GM23248 (cell line): ENCODE results near the gene LRMDA. TPM values are rescaled to one million over a fixed set of nuclear protein-coding genes. Genes with fewer than 3 reads are reported as not detected.

Experiments
- DNase-seq: peaks from one replicate; pipeline ENCODE4 v3.0.0-alpha.2; 2015
- H2AFZ ChIP-seq: fragments of 200-600 bp; sonication (generic); 2 replicates; pipeline ENCODE4 v1.6.1; 2016; ENCODE audit warnings: antibody characterized with exemption
- H3F3A ChIP-seq: fragments of 200-600 bp; sonication (generic); 2 replicates; pipeline ENCODE4 v1.6.1; 2016; ENCODE audit warnings: mild to moderate bottlenecking, antibody characterized with exemption, mixed run types; ENCODE audit not compliant: insufficient read depth
- H3K27ac ChIP-seq: fragments of 200-600 bp; sonication (generic); 2 replicates; pipeline ENCODE4 v1.5.1; 2016; ENCODE audit warnings: mild to moderate bottlenecking
- H3K27me3 ChIP-seq: fragments of 200-600 bp; sonication (generic); replicated peaks from 2 replicates; pipeline ENCODE4 v1.6.1; 2016; ENCODE audit warnings: mild to moderate bottlenecking; ENCODE audit not compliant: insufficient read depth
- H3K36me3 ChIP-seq: fragments of 200-600 bp; sonication (generic); 2 replicates; pipeline ENCODE4 v1.6.1; 2016; ENCODE audit warnings: low read depth, mild to moderate bottlenecking
- H3K4me1 ChIP-seq: fragments of 200-600 bp; sonication (generic); 2 replicates; pipeline ENCODE4 v1.6.1; 2016; ENCODE audit warnings: mild to moderate bottlenecking; ENCODE audit not compliant: insufficient read depth
- H3K4me2 ChIP-seq: fragments of 200-600 bp; sonication (generic); one replicate; pipeline ENCODE4 v1.6.1; 2016; ENCODE audit warnings: mild to moderate bottlenecking; ENCODE audit not compliant: unreplicated experiment
- H3K4me3 ChIP-seq: fragments of 200-600 bp; sonication (generic); 2 replicates; pipeline ENCODE4 v1.5.1; 2016; ENCODE audit warnings: mild to moderate bottlenecking
- H3K79me2 ChIP-seq: fragments of 200-600 bp; sonication (generic); 2 replicates; pipeline ENCODE4 v1.6.1; 2016; ENCODE audit warnings: mild to moderate bottlenecking; ENCODE audit not compliant: insufficient read depth
- H3K9ac ChIP-seq: fragments of 200-600 bp; sonication (generic); 2 replicates; pipeline ENCODE4 v1.6.1; 2016; ENCODE audit warnings: mild to moderate bottlenecking
- H3K9me2 ChIP-seq: fragments of 200-600 bp; sonication (generic); 2 replicates; pipeline ENCODE4 v1.6.1; 2016; ENCODE audit warnings: mixed run types, mild to moderate bottlenecking, moderate library complexity; ENCODE audit not compliant: insufficient read depth
- H3K9me3 ChIP-seq: fragments of 200-600 bp; sonication (generic); one replicate; pipeline ENCODE4 v1.6.1; 2017; ENCODE audit warnings: low read depth
- H4K20me1 ChIP-seq: fragments of 200-600 bp; sonication (generic); 2 replicates; pipeline ENCODE4 v1.6.0; 2016; ENCODE audit not compliant: insufficient read depth
- EZH2 ChIP-seq: fragments of 200-600 bp; sonication (generic); IDR thresholded peaks from 2 replicates; pipeline ENCODE4 v1.6.1; 2018; ENCODE audit warnings: antibody characterized with exemption, mild to moderate bottlenecking; ENCODE audit not compliant: insufficient read depth, poor library complexity, severe bottlenecking
- EZH2phosphoT487 ChIP-seq: fragments of 200-600 bp; sonication (generic); IDR thresholded peaks from 2 replicates; pipeline ENCODE4 v1.6.1; 2018; ENCODE audit warnings: antibody characterized with exemption, moderate library complexity, mild to moderate bottlenecking, low read depth; ENCODE audit not compliant: insufficient read depth
- WGBS, 2 experiments: methylation state at CpG; one replicate each; pipeline ENCODE4 v1.1.6; 2015 to 2017; ENCODE audit warnings: low lambda C conversion rate in 2 of 2, low coverage in 1 of 2; ENCODE audit errors: missing lambda C conversion rate in 2 of 2; 5-methylcytosine and 5-hydroxymethylcytosine counted together
- in situ Hi-C: fragments of 300-500 bp; cut with MboI; formaldehyde crosslinking; loops from 2 replicates; pipeline ENCODE4 v1.15.0; 2020
- polyA plus RNA-seq: library from polyadenylated mRNA; unstranded; fragments of >200 nt; fragmentation: Nextera tagmentation; extraction: Ambion mirVana; gene quantifications from 2 replicates; pipeline ENCODE4 v1.2.1, GENCODE V29; 2016
- total RNA-seq: library from RNA; depleted of rRNA; stranded (reverse); fragments of >200 nt; shearing (Covaris generic); gene quantifications from 2 replicates; pipeline ENCODE4 v1.2.3, GENCODE V29; 2014

Gene LRMDA
- total and polyA plus RNA-seq, 2 experiments from 2014 or later = 2.6 TPM; not detected in 1

DNA sequence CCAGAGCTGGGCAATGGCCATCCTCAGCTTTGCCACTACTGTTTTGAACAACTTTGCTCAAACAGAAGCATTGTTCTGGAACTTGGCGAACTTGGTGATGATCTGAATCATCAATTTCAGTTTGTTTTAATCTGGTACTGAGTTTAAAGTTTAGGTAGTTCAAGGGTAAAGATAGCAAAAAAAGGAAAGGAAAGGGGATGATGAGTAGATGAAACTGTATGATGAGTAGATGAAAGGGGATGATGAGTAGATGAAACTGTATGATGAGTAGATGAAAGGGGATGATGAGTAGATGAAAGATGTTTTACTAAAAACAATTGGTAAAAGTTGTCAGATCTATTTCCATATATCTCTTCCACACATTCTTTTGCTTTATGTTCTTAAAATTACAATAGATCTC, 737.0 kb downstream of the LRMDA start:
- TF ChIP-seq EZH2phosphoT487 (no peak), EZH2 (no peak)
- Histone ChIP-seq H3K9ac (no peak overlapping the region), H3K27me3 (no peaks in the 10 kb centered on the region), H3K4me2 (no peak overlapping the region), H3K4me1 (no peaks in the 10 kb centered on the region), H3K9me3 (no peaks in the 10 kb centered on the region), H3K79me2 (no peaks in the 10 kb centered on the region), H3K9me2 (no peaks in the 10 kb centered on the region), H4K20me1 (no peaks in the 10 kb centered on the region), H3F3A (no peaks in the 10 kb centered on the region), H3K36me3 (no peaks in the 10 kb centered on the region), H3K4me3 (no peak overlapping the region), H2AFZ (no peak overlapping the region), H3K27ac (no peak overlapping the region)
- in situ Hi-C loops = no loop called here
- DNase-seq = no peak
- WGBS, 2 experiments = 77 to 88% methylated on average over 1 of the region's 1 CpG

DNA sequence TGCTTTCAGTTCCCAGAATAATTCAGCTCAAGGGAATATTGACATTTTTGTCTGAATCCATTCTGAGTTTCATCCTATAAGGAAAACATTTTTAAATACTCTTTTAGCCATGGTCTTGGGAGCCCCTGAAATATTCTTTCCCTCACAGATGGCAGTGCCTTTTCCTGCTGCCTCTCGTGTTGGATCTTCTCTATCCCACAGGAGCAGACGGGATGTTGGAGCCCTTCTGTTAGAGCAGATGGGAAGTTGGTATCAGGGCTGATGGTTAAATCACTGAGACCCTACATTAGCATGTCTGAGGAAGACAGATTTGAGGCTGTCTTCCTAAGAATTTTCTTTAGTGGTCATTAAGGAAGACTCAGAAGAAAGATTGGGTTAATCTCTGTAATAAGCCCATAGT, 737.8 kb downstream of the LRMDA start:
- H3K4me1 ChIP-seq = no peaks in the 10 kb centered on the region
- in situ Hi-C loops = no loop called here
- no peak overlapping the region for H3K4me3 ChIP-seq
- H3K9me2 ChIP-seq = no peaks in the 10 kb centered on the region
- WGBS, 2 experiments = 77% methylated on average over 2 of the region's 2 CpGs
- no peak overlapping the region for H2AFZ ChIP-seq
- no peaks in the 10 kb centered on the region for H3K36me3 ChIP-seq
- DNase-seq = no peak
- no peak overlapping the region for H3K27ac ChIP-seq
- no peak overlapping the region for H3K4me2 ChIP-seq
- TF ChIP-seq EZH2phosphoT487 = no peak
- TF ChIP-seq EZH2 = no peak
- H3K9ac ChIP-seq = no peak overlapping the region
- no peaks in the 10 kb centered on the region for H3K79me2 ChIP-seq
- no peaks in the 10 kb centered on the region for H4K20me1 ChIP-seq
- H3K27me3 ChIP-seq = no peaks in the 10 kb centered on the region
- H3K9me3 ChIP-seq = no peaks in the 10 kb centered on the region
- no peaks in the 10 kb centered on the region for H3F3A ChIP-seq

DNA sequence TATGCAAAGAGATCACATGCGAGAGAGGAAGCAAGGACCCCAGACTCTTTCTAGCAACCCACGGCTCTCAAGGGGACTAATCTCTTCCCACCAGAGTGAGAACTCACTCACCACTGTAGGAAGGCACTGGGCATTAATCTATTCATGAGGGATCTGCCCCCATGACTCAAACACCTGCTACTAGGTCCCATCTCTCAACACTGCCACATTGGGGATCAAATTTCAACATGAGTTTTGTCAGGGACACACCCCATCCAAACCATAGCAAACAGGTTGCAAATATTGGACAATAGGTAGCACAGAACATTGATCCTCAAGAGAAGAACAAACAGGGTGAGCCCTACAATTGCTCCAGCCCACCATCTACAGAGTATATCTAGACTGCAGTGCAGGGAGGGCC, 740.6 kb downstream of the LRMDA start:
- in situ Hi-C loops = no loop called here

DNA sequence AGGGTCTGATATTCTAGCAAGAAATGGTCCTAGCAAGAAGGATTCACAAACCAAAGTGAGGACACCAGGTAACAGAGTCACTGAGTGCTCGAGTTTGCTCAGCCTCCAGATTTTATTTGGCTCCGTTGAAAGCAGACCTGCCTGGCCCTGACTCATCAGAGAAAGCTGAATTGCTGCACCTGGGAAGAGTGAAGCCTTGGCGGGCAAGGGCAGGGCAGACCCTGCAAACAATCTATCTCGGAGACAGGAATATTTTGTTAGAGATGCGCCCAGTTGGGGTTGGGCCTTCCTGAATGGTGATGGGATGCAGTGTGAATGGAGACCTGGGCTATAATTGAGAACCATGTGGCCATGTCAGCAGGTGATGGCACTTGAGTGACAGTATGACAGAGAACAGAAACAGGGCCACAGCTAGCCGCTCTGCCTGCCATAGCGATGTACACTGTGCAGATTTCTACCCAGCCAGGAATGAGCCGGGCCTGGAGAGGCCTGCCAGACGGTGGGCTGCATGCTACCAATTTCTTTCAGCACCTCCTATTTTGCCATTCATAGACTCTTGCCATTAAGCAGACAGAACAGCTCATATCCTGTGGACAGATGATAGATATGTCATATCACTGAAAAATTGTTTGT, 744.2 kb downstream of the LRMDA start:
- in situ Hi-C loops = no loop called here
- Histone ChIP-seq H4K20me1 (no peaks in the 10 kb centered on the region), H3K4me2 (no peak overlapping the region)

More for the DNA sequence above, 740.6 kb downstream of the LRMDA start:
- Histone ChIP-seq H3F3A (no peaks in the 10 kb centered on the region), H2AFZ (no peak overlapping the region), H3K9me2 (no peaks in the 10 kb centered on the region), H3K79me2 (no peaks in the 10 kb centered on the region), H3K9me3 (no peaks in the 10 kb centered on the region), H3K9ac (no peak overlapping the region), H3K27ac (no peak overlapping the region), H3K4me2 (no peak overlapping the region), H3K36me3 (no peaks in the 10 kb centered on the region), H3K27me3 (no peaks in the 10 kb centered on the region), H4K20me1 (no peaks in the 10 kb centered on the region), H3K4me1 (no peaks in the 10 kb centered on the region), H3K4me3 (no peak overlapping the region)
- TF ChIP-seq EZH2phosphoT487 (no peak), EZH2 (no peak)
- 80 to 83% methylated on average over 1 to 2 of the region's 2 CpGs for WGBS, 2 experiments
- no peak for DNase-seq

More for the DNA sequence above, 744.2 kb downstream of the LRMDA start:
- Histone ChIP-seq H2AFZ (no peak overlapping the region), H3K27ac (no peak overlapping the region), H3K4me3 (no peak overlapping the region), H3K36me3 (no peaks in the 10 kb centered on the region), H3K27me3 (no peaks in the 10 kb centered on the region), H3K9me2 (no peaks in the 10 kb centered on the region), H3K79me2 (no peaks in the 10 kb centered on the region), H3K9ac (no peak overlapping the region), H3K4me1 (no peaks in the 10 kb centered on the region), H3F3A (no peaks in the 10 kb centered on the region), H3K9me3 (no peaks in the 10 kb centered on the region)
- TF ChIP-seq EZH2 = no peak
- no peak for TF ChIP-seq EZH2phosphoT487
- DNase-seq = no peak
- 83 to 86% methylated on average over 9 of the region's 9 CpGs for WGBS, 2 experiments
